ENCODE data around the gene RPL9.

DNA sequence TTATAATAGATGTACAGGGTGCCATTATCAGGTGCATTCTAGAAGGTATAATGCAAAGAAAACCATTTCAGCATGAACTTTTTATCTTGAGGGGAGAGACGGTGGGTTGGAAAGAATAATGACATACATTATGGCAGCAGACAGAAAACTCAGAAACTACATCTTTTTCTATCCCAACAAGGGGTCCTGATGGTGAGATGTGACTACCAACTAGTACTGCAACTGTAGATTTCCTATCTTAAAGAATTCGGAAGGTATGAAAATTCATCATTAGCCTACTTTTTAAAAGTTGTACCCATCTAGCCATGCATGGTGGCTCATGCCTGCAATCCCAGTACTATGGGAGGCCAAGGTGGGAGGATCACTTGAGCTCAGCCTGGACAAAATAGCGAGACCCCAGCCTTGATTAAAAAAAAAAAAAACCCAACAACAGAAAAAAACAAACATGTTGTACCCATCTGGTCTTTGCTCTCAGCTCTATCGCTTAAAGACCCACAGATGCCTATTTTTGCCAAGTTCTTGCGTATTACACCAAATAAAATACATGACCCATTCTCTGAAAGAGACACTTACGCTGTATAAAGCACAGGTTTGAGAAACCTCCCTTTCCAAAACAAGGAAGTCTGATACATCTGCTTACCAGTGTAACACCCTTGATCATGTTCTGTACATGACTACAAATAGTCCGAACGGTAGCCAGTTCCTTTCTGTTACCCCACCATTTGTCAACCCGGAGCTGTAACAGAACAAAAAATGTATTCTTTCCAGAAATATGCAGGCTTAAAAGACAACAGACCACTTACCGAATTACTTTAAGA is 1.6 kb downstream of the RPL9 start:
- TF ChIP-seq CTCF (conservative IDR thresholded peaks at IDR 0.05; ENCODE audit: low read length) (no peak), EZH2phosphoT487 (IDR thresholded peaks at IDR 0.05; ENCODE audit: borderline replicate concordance, low read depth, low read length) (no peak)

All from OCI-LY7 (cell line).